IMR-90 (cell line): ENCODE results near the gene HPCAL4.
A peak's percentile ranks its signal among the peaks of the same experiment; 100 is the strongest.

Source experiments
- CTCF ChIP-seq: conservative IDR thresholded peaks from 2 replicates; pipeline ENCODE4 v1.5.1; 2012; ENCODE audit warnings: mild to moderate bottlenecking, low read depth, low read length, improper control_type of control experiment
- FOS ChIP-seq: fragments of 150-350 bp; IDR thresholded peaks from 2 replicates; pipeline ENCODE4 v1.6.1; 2016; ENCODE audit warnings: low read depth, low read length
- NFE2L2 ChIP-seq: fragments of 150-350 bp; IDR thresholded peaks from 2 replicates; pipeline ENCODE4 v1.6.1; 2016; ENCODE audit warnings: low read depth, mild to moderate bottlenecking, low read length
- POLR2A ChIP-seq: IDR thresholded peaks from 2 replicates; pipeline ENCODE4 v1.6.1; 2012; ENCODE audit warnings: mild to moderate bottlenecking, low read depth, low read length
- USF2 ChIP-seq: fragments of 150-350 bp; IDR thresholded peaks from 2 replicates; pipeline ENCODE4 v1.6.1; 2017; ENCODE audit warnings: mild to moderate bottlenecking, antibody characterized with exemption, low read length, low read depth

GRCh38 chr1:39738622-39739366, 47.6 kb upstream of the HPCAL4 start, which contains the start of gene PPIE:
- TF ChIP-seq POLR2A (peak; percentile 61; the same call in 1 of the 2 replicates), CTCF (no peak), FOS (no peak), USF2 (no peak), NFE2L2 (no peak)
